ENCODE measurements around the gene FADS2. TPM values are rescaled to one million over a fixed set of nuclear protein-coding genes. Genes with fewer than 3 reads are reported as not detected.
A peak's percentile ranks its signal among the peaks of the same experiment; 100 is the strongest.

Gene FADS2
- total and polyA plus RNA-seq, 5 donors from 2014 or later = 0.23 to 19.7 (median 7.1) TPM; not detected in 1

- no peaks in the 10 kb centered on the region for H3K36me3 Mint-ChIP-seq
- Histone ChIP-seq H3K27ac (ENCODE audit: insufficient read depth, low read length, poor library complexity, severe bottlenecking) (no peak overlapping the region), H3K4me3 (ENCODE audit: low read depth, low read length) (no peak overlapping the region), H3K27me3 (ENCODE audit: control insufficient read depth, insufficient read depth, low read length) (no peaks in the 10 kb centered on the region), H3K36me3 (ENCODE audit: control insufficient read depth, insufficient read depth, low read length) (no peaks in the 10 kb centered on the region), H3K9me3 (ENCODE audit: control insufficient read depth in 2 of 2, low read length in 2 of 2) (no peaks in the 10 kb centered on the region), H3K4me1 (ENCODE audit: control insufficient read depth, insufficient read depth, low read length, poor library complexity, severe bottlenecking) (no peaks in the 10 kb centered on the region)
- peaks cover 0 to 1% (median 0%) of the 10 kb centered on the region in 7 donors for H3K9me3 Mint-ChIP-seq
- H3K27ac Mint-ChIP-seq = peak overlapping the region in 1 of 3 donors; percentile 26
- ATAC-seq (ENCODE audit: low read depth in 2 of 2) (no peak), DNase-seq (no peak)
- no peaks in the 10 kb centered on the region for H3K27me3 Mint-ChIP-seq
- H3K4me3 Mint-ChIP-seq = no peak overlapping the region
- H3K4me1 Mint-ChIP-seq = no peaks in the 10 kb centered on the region
These were observed 19.9 kb downstream of the FADS2 start for GRCh38 chr11:61847914-61848581.

GRCh38 chr11:61848631-61849030, 20.5 kb downstream of the FADS2 start:
- no peaks in the 10 kb centered on the region for H3K27me3 Mint-ChIP-seq
- no peaks in the 10 kb centered on the region for H3K4me1 ChIP-seq (ENCODE audit: control insufficient read depth, insufficient read depth, low read length, poor library complexity, severe bottlenecking)
- no peaks in the 10 kb centered on the region for H3K36me3 Mint-ChIP-seq
- no peaks in the 10 kb centered on the region for H3K36me3 ChIP-seq (ENCODE audit: control insufficient read depth, insufficient read depth, low read length)
- H3K27ac Mint-ChIP-seq = peak overlapping the region in 1 of 3 donors; percentile 26
- H3K27me3 ChIP-seq (ENCODE audit: control insufficient read depth, insufficient read depth, low read length) = no peaks in the 10 kb centered on the region
- no peak overlapping the region for H3K4me3 Mint-ChIP-seq
- H3K9me3 Mint-ChIP-seq = peaks cover 0 to 1% (median 0%) of the 10 kb centered on the region in 7 donors
- DNase-seq = no peak
- H3K27ac ChIP-seq (ENCODE audit: insufficient read depth, low read length, poor library complexity, severe bottlenecking) = no peak overlapping the region
- no peak for ATAC-seq (ENCODE audit: low read depth in 2 of 2)
- no peak overlapping the region for H3K4me3 ChIP-seq (ENCODE audit: low read depth, low read length)
- no peaks in the 10 kb centered on the region for H3K4me1 Mint-ChIP-seq
- H3K9me3 ChIP-seq (ENCODE audit: control insufficient read depth in 2 of 2, low read length in 2 of 2) = no peaks in the 10 kb centered on the region

- Mint-ChIP-seq H3K27me3 (no peaks in the 10 kb centered on the region), H3K27ac (no peak overlapping the region), H3K9me3 (peaks cover 0 to 1% (median 0%) of the 10 kb centered on the region in 7 donors), H3K4me1 (no peaks in the 10 kb centered on the region), H3K36me3 (no peaks in the 10 kb centered on the region), H3K4me3 (no peak overlapping the region)
- Histone ChIP-seq H3K27ac (ENCODE audit: insufficient read depth, low read length, poor library complexity, severe bottlenecking) (no peak overlapping the region), H3K27me3 (ENCODE audit: control insufficient read depth, insufficient read depth, low read length) (no peaks in the 10 kb centered on the region), H3K4me1 (ENCODE audit: control insufficient read depth, insufficient read depth, low read length, poor library complexity, severe bottlenecking) (no peaks in the 10 kb centered on the region), H3K36me3 (ENCODE audit: control insufficient read depth, insufficient read depth, low read length) (no peaks in the 10 kb centered on the region), H3K9me3 (ENCODE audit: control insufficient read depth in 2 of 2, low read length in 2 of 2) (no peaks in the 10 kb centered on the region), H3K4me3 (ENCODE audit: low read depth, low read length) (no peak overlapping the region)
- DNase-seq (no peak), ATAC-seq (ENCODE audit: low read depth in 2 of 2) (no peak)
These were observed 22.6 kb downstream of the FADS2 start for GRCh38 chr11:61850687-61851086.

- Histone ChIP-seq H3K4me3 (ENCODE audit: low read depth, low read length) (no peak overlapping the region), H3K27ac (ENCODE audit: insufficient read depth, low read length, poor library complexity, severe bottlenecking) (no peak overlapping the region)
- no peak for ATAC-seq (ENCODE audit: low read depth in 2 of 2)
These were observed 23.2 kb downstream of the FADS2 start for GRCh38 chr11:61851113-61851899.

GRCh38 chr11:61851900-61852295, 23.8 kb downstream of the FADS2 start:
- Mint-ChIP-seq H3K27me3 (no peaks in the 10 kb centered on the region), H3K4me1 (no peaks in the 10 kb centered on the region), H3K9me3 (peaks cover 0 to 1% (median 0%) of the 10 kb centered on the region in 7 donors), H3K4me3 (no peak overlapping the region), H3K36me3 (no peaks in the 10 kb centered on the region), H3K27ac (no peak overlapping the region)
- H3K27me3 ChIP-seq (ENCODE audit: control insufficient read depth, insufficient read depth, low read length) = no peaks in the 10 kb centered on the region
- H3K27ac ChIP-seq (ENCODE audit: insufficient read depth, low read length, poor library complexity, severe bottlenecking) = no peak overlapping the region
- ATAC-seq (ENCODE audit: low read depth in 2 of 2) (no peak), DNase-seq (no peak)
- no peaks in the 10 kb centered on the region for H3K36me3 ChIP-seq (ENCODE audit: control insufficient read depth, insufficient read depth, low read length)
- no peaks in the 10 kb centered on the region for H3K9me3 ChIP-seq (ENCODE audit: control insufficient read depth in 2 of 2, low read length in 2 of 2)
- no peak overlapping the region for H3K4me3 ChIP-seq (ENCODE audit: low read depth, low read length)
- no peaks in the 10 kb centered on the region for H3K4me1 ChIP-seq (ENCODE audit: control insufficient read depth, insufficient read depth, low read length, poor library complexity, severe bottlenecking)

More at GRCh38 chr11:61851113-61851899, 23.2 kb downstream of the FADS2 start:
- Mint-ChIP-seq H3K4me1 (no peaks in the 10 kb centered on the region), H3K27ac (no peak overlapping the region), H3K36me3 (no peaks in the 10 kb centered on the region), H3K4me3 (no peak overlapping the region), H3K27me3 (no peaks in the 10 kb centered on the region), H3K9me3 (peaks cover 0 to 1% (median 0%) of the 10 kb centered on the region in 7 donors)
- Histone ChIP-seq H3K9me3 (ENCODE audit: control insufficient read depth in 2 of 2, low read length in 2 of 2) (no peaks in the 10 kb centered on the region), H3K4me1 (ENCODE audit: control insufficient read depth, insufficient read depth, low read length, poor library complexity, severe bottlenecking) (no peaks in the 10 kb centered on the region), H3K27me3 (ENCODE audit: control insufficient read depth, insufficient read depth, low read length) (no peaks in the 10 kb centered on the region), H3K36me3 (ENCODE audit: control insufficient read depth, insufficient read depth, low read length) (no peaks in the 10 kb centered on the region)
- no peak for DNase-seq

- H3K4me3 Mint-ChIP-seq = no peak overlapping the region
- H3K9me3 ChIP-seq (ENCODE audit: control insufficient read depth in 2 of 2, low read length in 2 of 2) = no peaks in the 10 kb centered on the region
- no peaks in the 10 kb centered on the region for H3K27me3 Mint-ChIP-seq
- no peaks in the 10 kb centered on the region for H3K4me1 Mint-ChIP-seq
- H3K36me3 Mint-ChIP-seq = no peaks in the 10 kb centered on the region
- no peak overlapping the region for H3K27ac ChIP-seq (ENCODE audit: insufficient read depth, low read length, poor library complexity, severe bottlenecking)
- H3K27me3 ChIP-seq (ENCODE audit: control insufficient read depth, insufficient read depth, low read length) = no peaks in the 10 kb centered on the region
- H3K27ac Mint-ChIP-seq = no peak overlapping the region
- no peaks in the 10 kb centered on the region for H3K36me3 ChIP-seq (ENCODE audit: control insufficient read depth, insufficient read depth, low read length)
- ATAC-seq (ENCODE audit: low read depth in 2 of 2) (no peak), DNase-seq (no peak)
- H3K4me3 ChIP-seq (ENCODE audit: low read depth, low read length) = no peak overlapping the region
- H3K4me1 ChIP-seq (ENCODE audit: control insufficient read depth, insufficient read depth, low read length, poor library complexity, severe bottlenecking) = no peaks in the 10 kb centered on the region
- H3K9me3 Mint-ChIP-seq = peaks cover 0 to 1% (median 0%) of the 10 kb centered on the region in 7 donors
These were observed 25.6 kb downstream of the FADS2 start for GRCh38 chr11:61853698-61854169.

- ATAC-seq (ENCODE audit: low read depth in 2 of 2) (no peak), DNase-seq (no peak)
- Histone ChIP-seq H3K9me3 (ENCODE audit: control insufficient read depth in 2 of 2, low read length in 2 of 2) (no peaks in the 10 kb centered on the region), H3K4me3 (ENCODE audit: low read depth, low read length) (no peak overlapping the region), H3K36me3 (ENCODE audit: control insufficient read depth, insufficient read depth, low read length) (no peaks in the 10 kb centered on the region), H3K27me3 (ENCODE audit: control insufficient read depth, insufficient read depth, low read length) (no peaks in the 10 kb centered on the region), H3K27ac (ENCODE audit: insufficient read depth, low read length, poor library complexity, severe bottlenecking) (no peak overlapping the region), H3K4me1 (ENCODE audit: control insufficient read depth, insufficient read depth, low read length, poor library complexity, severe bottlenecking) (no peaks in the 10 kb centered on the region)
- no peaks in the 10 kb centered on the region for H3K27me3 Mint-ChIP-seq
- H3K27ac Mint-ChIP-seq = no peak overlapping the region
- no peak overlapping the region for H3K4me3 Mint-ChIP-seq
- H3K4me1 Mint-ChIP-seq = no peaks in the 10 kb centered on the region
- H3K9me3 Mint-ChIP-seq = peaks cover 0 to 1% (median 0%) of the 10 kb centered on the region in 7 donors
- no peaks in the 10 kb centered on the region for H3K36me3 Mint-ChIP-seq
These were observed 26.3 kb downstream of the FADS2 start for GRCh38 chr11:61854206-61854895.

Measured in CD4-positive, CD25-positive, alpha-beta regulatory T cell (primary cell).